ENCODE data around the gene CLEC20A.

- TF ChIP-seq, protein P1, sequence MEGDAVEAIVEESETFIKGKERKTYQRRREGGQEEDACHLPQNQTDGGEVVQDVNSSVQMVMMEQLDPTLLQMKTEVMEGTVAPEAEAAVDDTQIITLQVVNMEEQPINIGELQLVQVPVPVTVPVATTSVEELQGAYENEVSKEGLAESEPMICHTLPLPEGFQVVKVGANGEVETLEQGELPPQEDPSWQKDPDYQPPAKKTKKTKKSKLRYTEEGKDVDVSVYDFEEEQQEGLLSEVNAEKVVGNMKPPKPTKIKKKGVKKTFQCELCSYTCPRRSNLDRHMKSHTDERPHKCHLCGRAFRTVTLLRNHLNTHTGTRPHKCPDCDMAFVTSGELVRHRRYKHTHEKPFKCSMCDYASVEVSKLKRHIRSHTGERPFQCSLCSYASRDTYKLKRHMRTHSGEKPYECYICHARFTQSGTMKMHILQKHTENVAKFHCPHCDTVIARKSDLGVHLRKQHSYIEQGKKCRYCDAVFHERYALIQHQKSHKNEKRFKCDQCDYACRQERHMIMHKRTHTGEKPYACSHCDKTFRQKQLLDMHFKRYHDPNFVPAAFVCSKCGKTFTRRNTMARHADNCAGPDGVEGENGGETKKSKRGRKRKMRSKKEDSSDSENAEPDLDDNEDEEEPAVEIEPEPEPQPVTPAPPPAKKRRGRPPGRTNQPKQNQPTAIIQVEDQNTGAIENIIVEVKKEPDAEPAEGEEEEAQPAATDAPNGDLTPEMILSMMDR (IDR thresholded peaks at IDR 0.05) = no peak
- TF ChIP-seq EP300 (IDR thresholded peaks at IDR 0.05) (no peak), POLR2A (IDR thresholded peaks at IDR 0.05) (no peak)
These were observed 38.6 kb downstream of the CLEC20A start for GRCh38 chr1:178458203-178458602.
